ENCODE measurements around the gene NHEJ1.

NHEJ1 gene

DNA sequence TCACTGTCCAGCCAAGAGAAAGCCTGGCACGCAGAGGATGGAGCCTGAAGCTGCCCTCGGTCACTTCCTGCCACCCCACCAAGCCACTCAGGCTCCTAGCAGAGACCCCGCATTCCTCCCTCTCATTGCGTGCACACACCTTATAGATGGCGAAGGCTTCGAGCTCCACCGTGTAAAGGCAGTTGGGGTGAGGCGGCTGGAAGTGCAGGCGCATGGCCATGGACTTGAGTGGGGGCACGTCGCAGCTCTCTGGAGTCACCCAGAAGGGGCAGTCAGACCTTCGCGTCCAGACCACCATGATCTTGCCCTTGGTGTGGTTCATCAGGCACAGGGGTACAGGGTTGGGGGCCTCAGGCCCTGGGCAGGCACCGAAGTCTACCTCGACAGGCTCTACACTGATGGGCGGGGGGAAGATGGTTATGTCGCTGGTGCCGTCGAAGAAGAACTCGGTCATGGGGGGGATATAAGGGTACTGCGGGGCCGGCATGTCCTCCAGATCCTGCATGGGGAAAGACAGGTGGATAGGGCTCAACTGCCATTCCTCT lies 133.0 kb downstream of the NHEJ1 start:
- no peak for DNase-seq

DNA sequence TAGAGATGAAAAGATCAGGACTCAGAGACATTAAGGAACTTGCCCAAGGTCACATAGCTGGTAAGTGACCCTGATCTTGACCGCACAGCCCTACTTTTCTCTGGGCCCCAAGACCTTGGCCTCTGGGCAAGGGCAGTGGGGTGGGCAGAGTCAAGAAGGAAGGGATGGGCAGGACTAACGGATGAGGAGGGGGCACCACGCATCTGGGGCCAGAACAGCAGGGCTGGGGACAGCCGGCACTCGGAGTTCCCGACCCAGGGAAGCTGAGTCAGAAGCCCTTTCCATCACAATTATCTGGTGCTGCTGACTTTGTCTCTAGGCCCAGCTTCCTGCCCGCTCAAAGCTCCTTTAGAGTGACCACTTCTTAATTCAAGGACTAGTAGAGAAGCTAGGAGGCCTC lies 133.7 kb downstream of the NHEJ1 start:
- no peak for DNase-seq

DNA sequence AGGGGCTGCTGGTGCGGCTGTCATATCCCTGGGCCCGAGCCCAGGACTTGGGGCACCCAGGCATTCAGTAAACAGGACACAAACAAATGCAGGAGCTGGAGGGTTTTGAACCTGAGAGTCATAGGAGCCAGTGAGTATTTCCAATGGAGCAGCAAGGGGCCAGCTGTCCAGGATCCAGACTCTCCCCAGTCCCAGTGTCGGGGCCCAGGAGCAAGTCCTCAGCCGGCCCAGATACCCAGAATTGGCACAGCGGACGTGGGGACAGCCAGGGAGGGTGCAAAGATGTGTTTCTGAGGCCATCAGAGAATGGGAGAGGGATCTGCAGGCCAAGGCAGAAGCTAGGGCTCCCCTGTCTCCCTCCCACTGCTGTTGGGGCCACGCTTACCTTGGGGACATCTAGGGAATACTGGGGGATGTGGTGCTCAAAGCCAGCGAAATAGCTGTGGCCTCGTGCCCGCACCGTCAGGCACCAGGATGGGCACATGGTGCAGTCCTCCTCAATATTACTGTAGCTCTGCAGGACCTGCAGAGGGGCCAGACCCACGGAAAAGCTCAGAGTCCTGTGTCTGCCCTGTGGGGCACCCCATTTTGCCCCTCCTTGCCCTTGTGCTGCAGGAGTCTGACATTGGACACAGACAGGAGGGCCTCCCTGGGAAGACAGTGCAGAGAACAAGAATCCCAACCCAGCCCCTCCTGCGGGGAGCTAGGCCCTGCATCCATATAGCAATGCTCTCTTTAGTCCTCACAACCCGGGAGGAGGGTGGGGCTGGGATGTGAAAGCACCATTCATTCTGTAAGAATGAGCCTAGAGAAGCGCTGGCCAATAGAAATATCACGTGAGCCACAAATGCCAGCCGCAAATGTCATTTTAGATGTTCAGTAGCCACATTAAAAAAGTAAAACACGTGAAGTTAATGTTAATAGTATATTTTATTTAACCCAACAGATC lies 134.7 kb downstream of the NHEJ1 start:
- no peak for DNase-seq
